Measurements from ENCODE around the gene NMBR.
"Not testable (repeated sequence)": the region's sequence is repeated elsewhere in the genome, so short reads cannot be mapped to it uniquely, and the experiment has no call there.

Gene NMBR

DNA sequence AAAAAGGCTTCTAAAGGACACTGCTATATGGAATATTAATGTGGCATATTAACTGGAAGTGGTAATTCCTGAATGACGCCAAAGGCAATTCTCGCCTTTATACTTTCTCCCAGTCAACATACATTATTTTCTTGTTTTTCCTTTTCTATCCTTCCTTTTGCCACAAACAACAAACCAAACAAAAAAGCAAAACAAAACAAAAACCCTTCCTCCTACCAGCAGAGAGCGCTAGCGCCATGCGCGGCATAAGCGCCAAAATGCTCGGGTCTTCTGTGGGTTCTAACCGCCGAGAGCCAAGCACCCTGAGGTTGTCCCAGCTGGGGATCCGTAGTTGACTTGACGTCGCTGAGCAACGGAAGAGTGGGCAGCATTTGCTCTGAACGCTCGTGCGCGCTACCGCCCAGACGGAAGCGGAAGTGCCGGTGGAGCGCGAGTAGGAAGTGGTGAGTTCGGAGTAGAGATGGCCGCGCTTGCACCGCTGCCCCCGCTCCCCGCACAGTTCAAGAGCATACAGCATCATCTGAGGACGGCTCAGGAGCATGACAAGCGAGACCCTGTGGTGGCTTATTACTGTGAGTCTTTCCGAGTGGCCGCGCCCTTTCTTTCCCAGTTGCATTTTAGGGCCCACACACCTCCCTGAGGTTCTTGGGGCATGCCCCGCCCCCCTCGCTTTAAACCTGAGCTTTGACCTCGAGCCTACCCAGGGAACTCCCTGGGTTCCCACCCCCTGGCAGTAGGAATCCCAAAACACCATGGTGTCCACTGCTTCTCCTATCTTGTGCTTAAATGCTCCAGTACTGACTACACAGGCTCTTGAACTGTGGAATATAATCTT lies at the start of gene NMBR, which contains the start of gene VTA1:
TSS of gene NMBR (minus strand) at position 295 of the 835 bp plus-strand sequence. CDS start 58,464 bp downstream, outside the sequence.
TSS of gene VTA1 (plus strand) at position 436 of the 835 bp plus-strand sequence. CDS start at position 461, 25 bp downstream.
- peak within 1 kb of the TSS; percentile 98 for H3K4me3 ChIP-seq (ENCODE audit: low read depth, low read length)
- DNase-seq (ENCODE audit: low read depth), result peak; percentile 99
- TF ChIP-seq, protein P1, sequence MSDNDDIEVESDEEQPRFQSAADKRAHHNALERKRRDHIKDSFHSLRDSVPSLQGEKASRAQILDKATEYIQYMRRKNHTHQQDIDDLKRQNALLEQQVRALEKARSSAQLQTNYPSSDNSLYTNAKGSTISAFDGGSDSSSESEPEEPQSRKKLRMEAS (IDR thresholded peaks at IDR 0.05; ENCODE audit: low read depth, low read length), result peak; percentile 91
- TF ChIP-seq, protein P2, sequence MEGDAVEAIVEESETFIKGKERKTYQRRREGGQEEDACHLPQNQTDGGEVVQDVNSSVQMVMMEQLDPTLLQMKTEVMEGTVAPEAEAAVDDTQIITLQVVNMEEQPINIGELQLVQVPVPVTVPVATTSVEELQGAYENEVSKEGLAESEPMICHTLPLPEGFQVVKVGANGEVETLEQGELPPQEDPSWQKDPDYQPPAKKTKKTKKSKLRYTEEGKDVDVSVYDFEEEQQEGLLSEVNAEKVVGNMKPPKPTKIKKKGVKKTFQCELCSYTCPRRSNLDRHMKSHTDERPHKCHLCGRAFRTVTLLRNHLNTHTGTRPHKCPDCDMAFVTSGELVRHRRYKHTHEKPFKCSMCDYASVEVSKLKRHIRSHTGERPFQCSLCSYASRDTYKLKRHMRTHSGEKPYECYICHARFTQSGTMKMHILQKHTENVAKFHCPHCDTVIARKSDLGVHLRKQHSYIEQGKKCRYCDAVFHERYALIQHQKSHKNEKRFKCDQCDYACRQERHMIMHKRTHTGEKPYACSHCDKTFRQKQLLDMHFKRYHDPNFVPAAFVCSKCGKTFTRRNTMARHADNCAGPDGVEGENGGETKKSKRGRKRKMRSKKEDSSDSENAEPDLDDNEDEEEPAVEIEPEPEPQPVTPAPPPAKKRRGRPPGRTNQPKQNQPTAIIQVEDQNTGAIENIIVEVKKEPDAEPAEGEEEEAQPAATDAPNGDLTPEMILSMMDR (IDR thresholded peaks at IDR 0.05; ENCODE audit: low read depth, low read length), result peak; percentile 86
- TF ChIP-seq POLR2A (IDR thresholded peaks at IDR 0.05; ENCODE audit: extremely low read depth, insufficient read length), result peak; percentile 87
- TF ChIP-seq MYC (IDR thresholded peaks at IDR 0.05; ENCODE audit: low read depth, low read length), result peak; percentile 83

DNA sequence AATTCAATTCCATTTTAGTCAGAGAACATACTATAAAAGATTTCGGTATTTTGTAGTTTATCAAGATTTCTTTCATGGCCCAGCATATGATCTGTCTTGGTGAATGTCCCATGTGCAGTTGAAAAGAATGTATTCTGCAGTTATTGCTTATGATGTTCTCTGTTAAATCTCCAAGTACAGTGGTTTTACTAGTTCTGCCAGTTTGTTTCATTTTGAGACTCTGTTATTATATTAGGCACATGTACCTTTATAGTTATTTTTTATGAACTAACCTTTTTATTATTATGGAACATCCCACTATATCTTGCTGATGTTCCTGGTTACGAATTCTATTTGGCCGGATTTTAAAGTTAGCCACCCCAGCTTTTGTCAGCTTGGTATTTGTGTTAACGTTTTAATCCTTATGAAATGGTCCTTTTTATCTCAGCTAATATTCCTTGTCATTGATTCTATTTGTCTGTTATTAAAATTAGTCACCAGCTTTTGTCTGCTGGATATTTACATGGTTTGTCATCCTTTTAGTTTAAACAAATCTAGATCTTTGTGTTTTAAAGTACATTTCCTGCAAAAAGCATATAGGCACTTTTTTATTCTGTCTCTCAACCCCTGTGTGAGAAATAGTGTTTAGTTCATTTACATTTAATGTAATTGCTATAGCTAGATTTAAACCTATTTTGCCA lies 49.1 kb upstream of the NMBR start:
- DNase-seq (ENCODE audit: low read depth), result no peak
- no peak overlapping the region for H3K4me3 ChIP-seq (ENCODE audit: low read depth, low read length)
- TF ChIP-seq POLR2A (IDR thresholded peaks at IDR 0.05; ENCODE audit: extremely low read depth, insufficient read length) (no peak), MYC (IDR thresholded peaks at IDR 0.05; ENCODE audit: low read depth, low read length) (no peak)
- TF ChIP-seq, protein P2 (IDR thresholded peaks at IDR 0.05; ENCODE audit: low read depth, low read length), result no peak
- TF ChIP-seq, protein P1 (IDR thresholded peaks at IDR 0.05; ENCODE audit: low read depth, low read length), result no peak

DNA sequence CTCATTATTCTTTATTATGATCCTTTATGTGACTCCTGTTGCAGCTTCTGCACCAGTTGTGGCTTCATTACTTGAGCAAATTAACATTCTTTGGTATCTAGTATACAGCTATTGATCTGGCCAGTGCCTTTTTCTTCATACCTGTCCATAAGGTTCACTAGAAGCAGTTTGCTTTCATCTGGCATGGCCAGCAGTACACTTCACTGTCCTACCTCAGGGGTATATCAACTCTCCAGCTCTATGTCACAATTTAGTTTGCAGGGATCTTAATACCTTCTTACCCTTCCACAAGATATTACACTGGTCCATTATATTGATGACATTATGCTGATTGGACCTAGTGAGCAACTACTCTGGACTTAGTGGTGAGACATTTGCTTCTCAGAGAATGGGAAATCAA lies 46.7 kb upstream of the NMBR start:
- TF ChIP-seq MYC (IDR thresholded peaks at IDR 0.05; ENCODE audit: low read depth, low read length) (no peak), POLR2A (IDR thresholded peaks at IDR 0.05; ENCODE audit: extremely low read depth, insufficient read length) (no peak)
- TF ChIP-seq, protein P2 (IDR thresholded peaks at IDR 0.05; ENCODE audit: low read depth, low read length), result no peak
- TF ChIP-seq, protein P1 (IDR thresholded peaks at IDR 0.05; ENCODE audit: low read depth, low read length), result no peak
- H3K4me3 ChIP-seq (ENCODE audit: low read depth, low read length), result no peak overlapping the region

DNA sequence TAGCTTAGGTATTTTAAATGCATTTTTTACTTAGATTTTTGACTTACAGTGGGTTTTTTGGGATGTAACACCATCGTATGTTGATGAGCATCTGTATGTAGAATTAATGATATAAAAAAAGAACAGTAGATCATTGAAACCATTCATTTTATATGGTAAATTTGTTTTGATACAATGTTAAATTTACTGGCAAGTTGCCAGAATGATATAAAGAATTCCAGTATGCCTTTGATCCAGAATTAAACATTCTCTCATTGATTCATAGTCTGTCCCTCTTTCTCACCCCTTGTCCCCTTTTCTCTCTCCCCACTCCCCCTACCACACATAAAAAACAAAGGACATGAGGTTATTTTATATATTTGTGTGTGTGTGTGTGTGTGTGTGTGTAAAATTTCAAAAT lies 45.4 kb upstream of the NMBR start:
- DNase-seq (ENCODE audit: low read depth), result no peak
- no peak overlapping the region for H3K4me3 ChIP-seq (ENCODE audit: low read depth, low read length)
- TF ChIP-seq, protein P1 (IDR thresholded peaks at IDR 0.05; ENCODE audit: low read depth, low read length), result no peak
- TF ChIP-seq POLR2A (IDR thresholded peaks at IDR 0.05; ENCODE audit: extremely low read depth, insufficient read length) (no peak), MYC (IDR thresholded peaks at IDR 0.05; ENCODE audit: low read depth, low read length) (no peak)
- TF ChIP-seq, protein P2 (IDR thresholded peaks at IDR 0.05; ENCODE audit: low read depth, low read length), result no peak

More for the DNA sequence above, 46.7 kb upstream of the NMBR start:
- DNase-seq (ENCODE audit: low read depth), result no peak

DNA sequence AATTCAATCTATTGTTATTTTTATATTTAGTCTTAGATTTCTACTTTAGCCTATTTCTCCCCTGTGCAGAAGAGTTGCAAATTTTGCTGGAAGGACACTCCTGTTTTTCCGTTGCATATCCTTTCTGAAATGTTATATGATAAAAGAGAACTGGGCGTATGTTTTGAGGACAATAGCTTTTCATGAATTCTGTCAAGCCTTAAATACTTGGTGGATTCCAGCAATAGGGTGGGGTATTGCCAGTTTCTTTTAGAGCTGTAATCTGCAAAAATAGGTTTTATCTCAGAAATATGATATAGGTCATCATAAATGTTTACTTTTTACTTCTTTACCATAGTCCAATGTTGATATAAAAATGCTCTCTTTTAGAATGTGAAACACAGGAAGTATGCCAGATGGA lies 42.1 kb upstream of the NMBR start:
- no peak for DNase-seq (ENCODE audit: low read depth)
- H3K4me3 ChIP-seq (ENCODE audit: low read depth, low read length), result no peak overlapping the region
- TF ChIP-seq, protein P2 (IDR thresholded peaks at IDR 0.05; ENCODE audit: low read depth, low read length), result no peak
- TF ChIP-seq POLR2A (IDR thresholded peaks at IDR 0.05; ENCODE audit: extremely low read depth, insufficient read length) (no peak), MYC (IDR thresholded peaks at IDR 0.05; ENCODE audit: low read depth, low read length) (no peak)
- TF ChIP-seq, protein P1 (IDR thresholded peaks at IDR 0.05; ENCODE audit: low read depth, low read length), result no peak

DNA sequence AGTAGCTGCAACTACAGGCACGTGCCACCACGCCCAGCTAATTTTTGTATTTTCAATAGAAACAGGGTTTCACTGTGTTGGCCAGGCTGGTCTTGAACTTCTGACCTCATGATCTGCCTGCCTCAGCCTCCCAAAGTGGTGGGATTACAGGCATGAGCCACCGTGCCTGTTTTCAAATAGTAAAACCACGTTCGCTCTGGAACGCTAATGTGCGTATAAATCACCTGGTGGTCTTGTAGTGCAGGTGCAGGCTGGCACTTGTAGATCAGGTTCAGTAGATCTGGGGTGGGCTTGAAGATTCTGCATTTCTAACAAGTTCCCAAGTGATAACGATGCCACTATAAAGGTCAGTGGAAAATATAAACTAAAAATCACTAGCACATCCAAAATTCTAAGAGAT lies 41.4 kb upstream of the NMBR start:
- H3K4me3 ChIP-seq (ENCODE audit: low read depth, low read length), result not testable (repeated sequence)
- peak; percentile 10 for DNase-seq (ENCODE audit: low read depth)

Measured in NB4 (cell line).